BJ (cell line): ENCODE results near the gene TFAM. TPM values are rescaled to one million over a fixed set of nuclear protein-coding genes. Genes with fewer than 3 reads are reported as not detected.

Source experiments
- CTCF ChIA-PET: fragments of 350-600 bp; formaldehyde crosslinking; extraction: SDS; loops from one replicate; lab custom pipeline; 2021; ENCODE audit warnings: antibody characterized with exemption, inconsistent platforms; lab: Yijun Ruan, JAX
- POLR2A ChIA-PET: fragments of 300-600 bp; sonication (Branson Sonifier 250); formaldehyde crosslinking; extraction: SDS; loops from one replicate; lab custom pipeline; 2021; ENCODE audit warnings: antibody characterized with exemption; lab: Charles Lee
- DNase-seq: peaks from one replicate; pipeline ENCODE4 v3.0.0-alpha.2; 2011; ENCODE audit warnings: low read depth
- H3K27me3 ChIP-seq: 2 replicates; pipeline ENCODE4 v1.6.0; 2011; ENCODE audit warnings: low read length; ENCODE audit not compliant: control insufficient read depth, insufficient read depth
- H3K36me3 ChIP-seq: 2 replicates; pipeline ENCODE4 v1.5.1; 2011; ENCODE audit warnings: low read length; ENCODE audit not compliant: control insufficient read depth, insufficient read depth
- H3K4me3 ChIP-seq: 2 replicates; pipeline ENCODE4 v1.5.1; 2011; ENCODE audit warnings: low read depth, mild to moderate bottlenecking, control low read depth, low read length
- CTCF ChIP-seq: IDR thresholded peaks from 2 replicates; pipeline ENCODE4 v1.5.1; 2011; ENCODE audit warnings: low read depth, mild to moderate bottlenecking, control low read depth, inconsistent platforms, low read length, moderate library complexity; ENCODE audit not compliant: insufficient read depth
- polyA plus RNA-seq: library from polyadenylated mRNA; depleted of rRNA; stranded (reverse); fragments of >200 nt; gene quantifications from 2 replicates; pipeline ENCODE4 v1.2.3, GENCODE V29; 2011

TFAM gene
- polyA plus RNA-seq, 1 experiment = 9.0 TPM

- Histone ChIP-seq H3K36me3 (no peaks in the 10 kb centered on the region), H3K27me3 (no peaks in the 10 kb centered on the region), H3K4me3 (no peak overlapping the region)
- peak; percentile 64 for DNase-seq
- no peak for TF ChIP-seq CTCF
- ChIA-PET CTCF (interaction anchor here (0.9 kb wide), 1 partner anchor 93 kb away, joined by 3 read pairs; no protein-coding TSS in a partner anchor), POLR2A (interaction anchor here (0.6 to 1.0 kb wide), 4 partner anchors 75 to 199 kb away, joined by 4 to 15 read pairs (median 10); no protein-coding TSS in a partner anchor)
Observed at GRCh38 chr10:58438340-58438871, 53.2 kb downstream of the TFAM start.

- DNase-seq = no peak
- no peaks in the 10 kb centered on the region for H3K27me3 ChIP-seq
- no peaks in the 10 kb centered on the region for H3K36me3 ChIP-seq
- TF ChIP-seq CTCF = no peak
- POLR2A ChIA-PET = interaction anchor here (1.0 kb wide), 1 partner anchor 198 kb away, joined by 4 read pairs; no protein-coding TSS in a partner anchor
- CTCF ChIA-PET = interaction anchor here (1.1 kb wide), 1 partner anchor 90 kb away, joined by 3 read pairs; no protein-coding TSS in a partner anchor
- H3K4me3 ChIP-seq = no peak overlapping the region
Observed at GRCh38 chr10:58438986-58439385, 53.8 kb downstream of the TFAM start.

GRCh38 chr10:58439632-58440364 is 54.6 kb downstream of the TFAM start:
- no peaks in the 10 kb centered on the region for H3K36me3 ChIP-seq
- no peak for TF ChIP-seq CTCF
- DNase-seq = no peak
- H3K27me3 ChIP-seq = no peaks in the 10 kb centered on the region
- POLR2A ChIA-PET = no interaction called here
- CTCF ChIA-PET = interaction anchor here (1.1 to 1.3 kb wide), 2 partner anchors 26 to 89 kb away, joined by 3 to 5 read pairs; no protein-coding TSS in a partner anchor
- H3K4me3 ChIP-seq = no peak overlapping the region

- no peak for TF ChIP-seq CTCF
- DNase-seq = no peak
- CTCF ChIA-PET = interaction anchor here (0.7 to 1.3 kb wide), 3 partner anchors 9 to 26 kb away, joined by 3 to 5 read pairs (median 3); no protein-coding TSS in a partner anchor
- Histone ChIP-seq H3K36me3 (no peaks in the 10 kb centered on the region), H3K4me3 (no peak overlapping the region), H3K27me3 (no peaks in the 10 kb centered on the region)
- POLR2A ChIA-PET = no interaction called here
Observed at GRCh38 chr10:58440484-58440883, 55.3 kb downstream of the TFAM start.

GRCh38 chr10:58444321-58444720 is 59.1 kb downstream of the TFAM start:
- Histone ChIP-seq H3K27me3 (no peaks in the 10 kb centered on the region), H3K4me3 (no peak overlapping the region), H3K36me3 (no peaks in the 10 kb centered on the region)
- no peak for DNase-seq
- ChIA-PET POLR2A (no interaction called here), CTCF (interaction anchor here (1.2 to 1.6 kb wide), 4 partner anchors 9 to 30 kb away, joined by 3 to 4 read pairs (median 4); no protein-coding TSS in a partner anchor)
- no peak for TF ChIP-seq CTCF
